Adipocyte (in vitro differentiated cells): ENCODE measurements around the gene CHCHD6.

Experiments used
- DNase-seq: peaks from one replicate; pipeline ENCODE4 v3.0.0-alpha.2; 2015; ENCODE audit warnings: low read depth
- H3K27me3 ChIP-seq: replicated peaks from 2 replicates; pipeline ENCODE4 v1.7.0; 2013; ENCODE audit warnings: mild to moderate bottlenecking, low read length, moderate library complexity; ENCODE audit not compliant: control insufficient read depth, insufficient read depth
- H3K36me3 ChIP-seq: 2 replicates; pipeline ENCODE4 v1.7.0; 2013; ENCODE audit warnings: low read length, mild to moderate bottlenecking, moderate library complexity; ENCODE audit not compliant: control insufficient read depth, insufficient read depth, severe bottlenecking
- H3K4me1 ChIP-seq: 2 replicates; pipeline ENCODE4 v1.7.0; 2013; ENCODE audit warnings: mild to moderate bottlenecking, low read length, moderate library complexity; ENCODE audit not compliant: control insufficient read depth, insufficient read depth
- H3K4me3 ChIP-seq: 2 replicates; pipeline ENCODE4 v1.7.0; 2013; ENCODE audit warnings: mild to moderate bottlenecking, low read length, moderate library complexity
- H3K9ac ChIP-seq: 2 replicates; pipeline ENCODE4 v1.7.0; 2013; ENCODE audit warnings: mild to moderate bottlenecking, low read length, moderate library complexity
- H3K9me3 ChIP-seq: 2 replicates; pipeline ENCODE4 v1.7.0; 2013; ENCODE audit warnings: mild to moderate bottlenecking, low read length, moderate library complexity; ENCODE audit not compliant: control insufficient read depth

The CHCHD6 gene

DNA sequence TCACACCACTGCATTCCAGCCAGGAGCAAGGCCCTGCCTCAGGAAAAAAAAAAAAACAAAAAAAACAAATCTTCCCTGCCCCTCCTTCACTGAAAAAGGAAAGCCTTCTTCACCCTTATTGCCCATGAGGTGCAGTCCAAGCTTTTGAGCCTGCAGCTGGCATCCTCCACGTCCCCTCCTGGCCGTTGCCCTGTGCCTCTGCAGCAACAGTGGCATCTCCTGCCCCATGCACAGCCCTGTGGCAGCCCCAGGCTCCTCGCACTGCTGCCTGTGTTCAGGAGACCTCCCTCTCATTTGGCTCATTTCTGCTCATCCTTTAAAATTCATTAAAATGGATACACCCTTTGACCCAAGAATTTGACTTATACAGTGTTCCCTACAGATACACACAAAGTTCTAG lies 206.2 kb downstream of the CHCHD6 start:
- Histone ChIP-seq H3K4me1 (peaks cover 11% of the 10 kb centered on the region), H3K27me3 (no peaks in the 10 kb centered on the region), H3K36me3 (no peaks in the 10 kb centered on the region), H3K4me3 (no peak overlapping the region), H3K9me3 (no peaks in the 10 kb centered on the region), H3K9ac (no peak overlapping the region)
- DNase-seq, result no peak

DNA sequence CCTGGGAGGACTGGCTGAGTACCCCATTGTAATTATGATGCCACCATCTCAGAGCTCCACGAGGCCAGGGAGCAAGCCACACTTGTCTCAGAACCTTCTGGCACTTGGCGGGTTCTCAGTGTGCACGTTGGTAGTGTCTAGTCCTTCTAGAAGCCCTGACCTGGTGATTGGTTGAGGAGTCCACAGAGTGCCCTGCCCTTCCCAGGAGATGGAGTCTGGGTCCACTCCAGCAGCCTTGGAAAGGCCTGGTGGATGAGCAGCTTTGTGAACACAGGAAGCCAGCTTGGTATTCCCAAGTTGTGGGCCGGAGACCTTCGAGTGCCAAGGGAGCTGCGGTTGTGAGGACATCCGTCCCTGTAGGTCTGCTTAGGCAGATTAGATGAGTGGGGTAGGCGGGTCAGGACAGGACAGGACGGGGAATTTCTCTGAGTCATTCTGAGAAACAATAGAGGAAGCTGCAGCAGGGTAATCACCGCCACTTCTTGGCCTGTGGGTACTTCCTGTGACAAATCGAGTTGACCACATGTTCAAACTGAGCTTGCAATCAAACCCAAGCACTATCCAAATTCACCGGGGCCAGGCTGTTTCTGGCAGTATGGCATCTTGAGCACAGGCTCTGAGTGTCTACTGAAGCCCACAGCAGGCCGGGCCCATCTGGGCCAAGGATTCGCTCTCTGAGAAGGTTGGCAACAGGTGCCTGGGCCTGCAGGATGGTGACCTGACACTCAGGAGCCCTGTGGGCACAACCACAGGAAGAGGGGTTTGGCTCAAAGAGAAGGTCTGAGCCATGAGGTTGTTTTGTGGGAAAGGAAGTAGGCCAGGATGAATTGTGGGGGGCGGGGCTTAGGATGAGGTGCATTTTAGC lies 207.4 kb downstream of the CHCHD6 start:
- DNase-seq, result peak; percentile 65
- no peaks in the 10 kb centered on the region for H3K9me3 ChIP-seq
- H3K9ac ChIP-seq, result no peak overlapping the region
- H3K36me3 ChIP-seq, result no peaks in the 10 kb centered on the region
- H3K27me3 ChIP-seq, result no peaks in the 10 kb centered on the region
- peaks cover 11% of the 10 kb centered on the region for H3K4me1 ChIP-seq
- no peak overlapping the region for H3K4me3 ChIP-seq

DNA sequence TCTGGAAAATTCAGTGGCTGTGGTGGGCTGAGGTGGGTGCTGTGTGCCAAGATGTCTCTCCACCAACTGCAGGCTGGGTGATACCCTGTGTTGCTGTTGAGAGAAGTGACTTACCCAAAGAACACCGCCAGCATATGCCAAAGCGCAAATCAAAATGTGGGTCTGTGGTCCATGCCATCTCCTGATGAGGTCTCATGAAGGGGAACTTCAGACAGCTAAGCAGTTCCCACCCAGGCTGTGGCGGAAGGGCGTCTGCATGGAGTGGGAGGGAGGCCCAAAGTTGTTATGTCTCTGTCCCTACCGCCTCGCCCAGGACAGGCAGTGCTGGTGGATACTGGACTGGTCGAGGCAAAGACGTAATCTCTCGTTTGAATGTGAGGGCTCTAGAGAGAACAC lies 208.0 kb downstream of the CHCHD6 start:
- Histone ChIP-seq H3K4me1 (peaks cover 11% of the 10 kb centered on the region), H3K27me3 (no peaks in the 10 kb centered on the region), H3K4me3 (no peak overlapping the region), H3K9me3 (no peaks in the 10 kb centered on the region), H3K9ac (no peak overlapping the region), H3K36me3 (no peaks in the 10 kb centered on the region)
- no peak for DNase-seq

DNA sequence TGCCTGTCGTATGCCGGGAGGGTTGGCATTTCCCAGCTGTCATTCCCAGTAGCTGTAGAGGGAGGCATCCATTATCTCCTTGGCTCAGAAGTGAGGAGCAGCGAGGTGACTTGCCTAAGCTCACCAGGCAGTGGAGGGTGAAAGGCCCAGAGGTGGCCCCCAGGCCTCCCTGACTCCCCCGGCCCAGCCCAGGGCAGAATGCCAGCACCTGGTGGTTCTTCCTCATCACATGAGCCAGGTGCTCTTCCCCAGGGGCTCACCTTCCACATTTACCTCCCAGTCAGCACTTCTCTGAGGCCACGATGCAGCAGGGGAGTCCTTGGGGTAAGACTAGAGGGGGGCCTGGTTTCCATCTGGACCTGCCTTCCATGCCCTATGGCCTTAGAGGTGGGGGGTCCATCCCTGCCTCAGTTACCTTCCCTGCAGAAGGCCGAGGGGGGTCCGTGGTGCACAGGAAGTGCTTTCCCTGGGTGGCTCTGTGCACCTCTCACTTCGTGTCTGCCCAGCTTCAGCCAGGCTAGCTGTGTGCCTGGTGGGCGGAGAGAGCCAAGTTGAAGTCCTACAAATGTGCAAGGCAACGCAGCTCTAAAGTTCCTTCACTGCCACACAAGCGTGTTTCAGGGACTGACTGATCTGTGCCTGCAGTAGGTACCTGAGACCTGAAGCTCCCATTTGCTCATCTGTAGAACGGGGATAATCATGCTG lies 208.6 kb downstream of the CHCHD6 start:
- Histone ChIP-seq H3K36me3 (no peaks in the 10 kb centered on the region), H3K9me3 (no peaks in the 10 kb centered on the region), H3K4me3 (no peak overlapping the region), H3K4me1 (peaks cover 11% of the 10 kb centered on the region), H3K9ac (no peak overlapping the region), H3K27me3 (no peaks in the 10 kb centered on the region)
- DNase-seq, result no peak

DNA sequence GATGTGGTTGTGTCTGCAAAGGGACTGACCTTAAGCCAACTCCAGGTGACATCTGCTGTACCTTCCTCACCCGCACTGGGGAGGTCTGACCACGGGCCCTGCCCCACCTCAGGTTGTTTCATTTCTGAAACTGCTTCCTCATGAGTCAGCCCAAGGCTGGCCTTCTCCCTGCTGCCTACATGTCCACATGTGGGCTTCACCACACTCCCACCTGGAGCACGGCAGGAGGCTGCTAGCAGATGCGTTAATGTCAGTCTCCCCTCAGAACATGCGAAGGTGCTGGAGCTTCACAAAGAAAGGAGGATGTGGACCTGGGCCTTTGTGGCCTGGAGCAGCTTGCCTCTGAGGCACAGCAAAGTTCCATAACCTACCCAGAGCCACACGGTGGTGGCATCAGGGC lies 209.5 kb downstream of the CHCHD6 start:
- no peaks in the 10 kb centered on the region for H3K36me3 ChIP-seq
- H3K27me3 ChIP-seq, result no peaks in the 10 kb centered on the region
- no peaks in the 10 kb centered on the region for H3K9me3 ChIP-seq
- peaks cover 11% of the 10 kb centered on the region for H3K4me1 ChIP-seq
- H3K4me3 ChIP-seq, result no peak overlapping the region
- no peak for DNase-seq
- H3K9ac ChIP-seq, result no peak overlapping the region

DNA sequence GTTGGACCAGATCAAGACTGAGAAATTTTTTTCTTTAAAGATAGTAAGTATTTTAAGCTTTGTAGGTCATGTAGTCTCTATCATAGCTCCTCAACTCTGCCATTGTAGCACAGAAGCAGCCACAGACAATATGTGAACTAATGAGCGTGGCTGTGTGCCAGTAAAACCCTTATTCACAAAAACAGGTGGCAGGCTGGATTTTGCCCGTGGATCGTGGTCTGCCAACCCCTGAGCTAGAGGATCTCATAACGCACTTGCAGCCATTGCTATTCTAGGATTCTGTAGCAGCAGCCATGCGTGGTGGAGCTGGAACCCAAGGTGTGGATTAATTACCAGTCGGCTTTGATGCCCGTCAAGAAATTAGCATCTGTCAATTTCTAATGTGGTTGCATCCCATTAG lies 210.2 kb downstream of the CHCHD6 start:
- Histone ChIP-seq H3K36me3 (no peaks in the 10 kb centered on the region), H3K9me3 (no peaks in the 10 kb centered on the region), H3K27me3 (no peaks in the 10 kb centered on the region), H3K9ac (no peak overlapping the region), H3K4me1 (peaks cover 11% of the 10 kb centered on the region), H3K4me3 (no peak overlapping the region)
- no peak for DNase-seq

DNA sequence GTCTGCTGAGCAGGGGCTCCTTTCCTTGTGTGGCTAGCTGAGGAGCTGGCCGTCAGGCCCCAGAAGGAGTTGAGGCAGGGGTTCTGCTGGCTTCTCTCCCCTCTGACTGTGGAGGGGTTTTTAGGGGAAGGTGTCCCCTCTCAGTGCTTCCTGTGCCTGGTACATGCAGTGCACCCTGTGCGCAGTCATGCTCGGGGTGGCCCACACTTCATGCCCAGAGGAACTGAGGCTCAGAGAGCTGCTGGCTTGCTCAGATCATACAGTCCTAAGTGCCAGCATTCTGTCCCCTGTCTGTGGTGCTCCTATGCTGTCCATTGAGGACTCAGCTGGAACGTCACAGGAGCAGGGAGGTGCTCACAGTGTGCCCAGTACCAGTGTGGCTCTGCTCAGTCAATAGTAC lies 211.0 kb downstream of the CHCHD6 start:
- Histone ChIP-seq H3K4me1 (peaks cover 11% of the 10 kb centered on the region), H3K4me3 (no peak overlapping the region), H3K9ac (no peak overlapping the region), H3K36me3 (no peaks in the 10 kb centered on the region), H3K27me3 (no peaks in the 10 kb centered on the region), H3K9me3 (no peaks in the 10 kb centered on the region)
- no peak for DNase-seq

DNA sequence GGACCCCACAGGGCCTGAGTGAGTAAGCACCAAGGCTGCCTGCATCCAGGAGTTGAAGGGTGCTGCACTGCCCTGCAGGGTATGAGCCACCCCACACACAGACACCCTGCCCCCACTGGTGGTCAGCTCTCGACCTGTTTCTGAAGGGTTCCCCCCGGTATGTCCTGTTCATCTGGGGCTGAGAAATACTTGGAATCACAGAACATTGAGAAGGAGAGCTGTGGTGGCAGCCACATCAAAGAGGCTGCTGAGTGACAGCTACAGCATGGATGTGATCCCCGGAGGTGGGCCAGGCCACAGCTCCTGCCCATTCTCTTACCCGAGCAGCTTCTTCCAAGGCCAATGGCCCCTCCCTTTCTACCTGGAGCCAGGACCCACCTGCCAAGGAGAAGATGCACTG lies 212.5 kb downstream of the CHCHD6 start:
- Histone ChIP-seq H3K9me3 (no peaks in the 10 kb centered on the region), H3K36me3 (no peaks in the 10 kb centered on the region), H3K4me1 (peaks cover 4% of the 10 kb centered on the region), H3K4me3 (no peak overlapping the region), H3K27me3 (no peaks in the 10 kb centered on the region), H3K9ac (no peak overlapping the region)
- no peak for DNase-seq

DNA sequence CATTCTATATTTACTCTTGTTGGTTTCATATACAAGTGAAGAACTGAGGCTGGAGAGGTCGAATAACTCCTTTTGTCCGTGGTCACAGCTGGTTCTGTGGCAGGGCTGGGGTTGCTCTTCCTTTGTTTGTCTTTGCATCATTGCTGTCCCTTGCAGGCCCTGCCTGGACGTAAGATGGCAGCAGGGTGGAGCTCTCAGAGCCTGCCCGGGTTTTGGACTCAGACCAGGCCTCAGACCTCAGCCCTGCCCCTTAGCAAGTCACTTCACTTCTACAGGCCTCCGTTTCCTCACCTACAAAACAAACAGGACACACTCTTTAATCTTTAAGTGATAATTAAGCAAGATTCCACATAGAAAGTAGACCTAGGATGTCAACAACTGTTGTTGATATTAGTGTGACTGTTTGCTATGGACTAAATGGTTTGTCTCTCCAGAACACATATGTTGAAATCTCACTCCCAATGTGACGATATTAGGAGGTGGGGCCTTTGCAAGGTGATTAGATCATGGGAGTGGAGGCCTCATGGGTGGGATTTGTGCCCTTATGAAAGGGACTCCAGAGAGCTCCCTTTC lies 213.3 kb downstream of the CHCHD6 start:
- no peaks in the 10 kb centered on the region for H3K27me3 ChIP-seq
- H3K9ac ChIP-seq, result no peak overlapping the region
- H3K9me3 ChIP-seq, result no peaks in the 10 kb centered on the region
- no peaks in the 10 kb centered on the region for H3K4me1 ChIP-seq
- H3K4me3 ChIP-seq, result no peak overlapping the region
- H3K36me3 ChIP-seq, result no peaks in the 10 kb centered on the region
- no peak for DNase-seq

DNA sequence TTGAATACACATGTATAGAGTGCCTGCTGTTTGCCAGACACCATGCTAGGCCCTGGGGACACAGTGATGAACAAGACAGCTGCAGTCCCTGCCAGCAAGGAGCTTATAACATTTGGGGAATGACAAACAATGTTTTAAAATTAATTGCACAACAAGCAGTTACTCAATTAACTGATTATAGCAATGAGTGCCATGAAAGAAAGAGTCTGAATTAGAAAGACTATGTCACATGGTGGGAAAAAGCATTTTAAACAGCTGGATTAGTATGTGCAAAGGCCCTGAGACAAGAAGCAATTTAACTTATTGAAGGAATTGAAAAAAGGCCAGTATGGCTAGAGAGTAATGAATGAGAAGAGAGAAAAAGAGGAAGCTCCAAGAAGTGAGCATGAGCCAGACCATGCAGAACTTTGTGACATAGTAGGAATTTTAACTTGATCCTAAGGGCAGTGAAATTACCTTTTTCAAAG lies 214.3 kb downstream of the CHCHD6 start:
- DNase-seq, result no peak
- Histone ChIP-seq H3K36me3 (no peaks in the 10 kb centered on the region), H3K9ac (no peak overlapping the region), H3K4me3 (no peak overlapping the region), H3K9me3 (no peaks in the 10 kb centered on the region), H3K27me3 (no peaks in the 10 kb centered on the region), H3K4me1 (no peaks in the 10 kb centered on the region)

DNA sequence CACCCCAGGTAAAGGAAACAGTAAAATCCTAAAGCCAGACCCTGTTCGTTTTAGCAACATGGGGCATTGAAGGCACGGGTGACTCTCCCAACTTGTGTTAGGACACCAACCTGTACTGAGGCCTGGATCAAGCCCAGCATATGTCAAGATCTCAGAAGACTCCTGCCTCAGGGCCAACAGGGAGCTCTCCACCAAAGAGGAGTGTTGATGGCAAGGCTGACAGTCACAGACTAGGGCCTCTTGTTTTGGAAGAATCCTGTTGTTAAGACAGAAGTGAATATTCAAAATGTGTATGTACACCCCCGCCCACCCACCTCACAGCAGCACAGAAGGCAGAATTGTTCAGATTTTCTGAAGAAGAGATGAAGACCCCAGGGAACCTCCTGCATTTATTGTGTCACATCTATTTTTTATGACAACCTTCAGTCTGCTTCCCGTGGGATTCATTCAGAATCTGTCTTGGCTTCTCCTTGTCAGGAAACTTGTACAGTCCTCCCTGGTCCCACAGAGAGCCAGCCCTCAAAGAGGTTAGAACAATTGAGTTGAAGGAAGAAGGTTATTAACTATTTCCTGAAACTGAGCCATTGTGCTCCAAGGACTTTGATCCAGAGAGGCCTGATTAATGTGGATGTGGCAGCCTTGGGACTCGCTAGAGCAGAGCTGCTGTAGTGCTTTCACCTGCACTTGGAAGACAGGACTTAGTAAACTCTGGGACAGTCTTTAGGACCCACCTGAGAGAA lies 217.2 kb downstream of the CHCHD6 start:
- Histone ChIP-seq H3K9ac (no peak overlapping the region), H3K27me3 (no peaks in the 10 kb centered on the region), H3K4me1 (peaks cover 20% of the 10 kb centered on the region), H3K4me3 (no peak overlapping the region), H3K9me3 (no peaks in the 10 kb centered on the region), H3K36me3 (no peaks in the 10 kb centered on the region)
- DNase-seq, result no peak
